ENCODE measurements around the gene LZIC. TPM values are rescaled to one million over a fixed set of nuclear protein-coding genes. Genes with fewer than 3 reads are reported as not detected.

Gene LZIC
- total and polyA plus RNA-seq, 3 donors from 2014 or later = 48.6 to 104 (median 49.4) TPM

DNA sequence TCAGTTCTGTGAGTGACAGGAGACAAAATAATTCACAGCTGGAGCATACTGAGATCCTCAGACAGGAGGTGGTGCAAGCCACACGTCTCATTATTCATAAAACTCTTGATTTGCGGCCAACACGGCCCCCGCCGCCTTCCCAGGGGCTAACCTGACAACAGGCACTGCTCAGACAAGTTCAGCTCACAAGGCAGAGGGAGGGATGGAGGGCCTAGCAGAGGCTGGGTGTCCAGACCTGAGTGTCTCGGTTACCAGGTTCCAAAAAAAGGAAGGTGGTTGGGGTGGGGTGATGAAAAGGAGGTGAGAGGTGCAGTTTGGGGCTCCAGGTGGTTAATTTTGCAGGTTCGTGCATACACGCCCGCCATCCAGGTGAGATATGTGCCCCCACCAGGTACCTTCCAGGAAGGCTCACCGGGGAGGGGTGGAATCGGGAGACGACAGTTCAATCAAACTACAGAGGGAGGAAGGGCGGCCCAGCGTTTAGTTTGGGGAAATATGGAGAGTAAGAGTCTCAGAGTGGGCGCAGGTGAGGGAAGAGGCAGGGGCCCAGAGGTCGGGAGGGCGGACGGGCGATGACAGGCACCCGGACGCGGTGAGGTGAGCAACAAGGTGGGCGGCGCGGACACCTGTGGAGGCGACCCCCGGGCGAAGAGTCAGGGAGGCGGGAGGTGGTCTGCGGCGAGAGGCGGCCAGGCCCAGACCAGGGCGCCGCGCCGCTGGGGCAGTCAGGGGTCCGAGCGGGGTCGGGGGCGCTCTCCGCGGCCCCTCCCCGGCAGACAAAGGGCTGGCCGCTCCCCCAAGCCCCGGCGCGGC is 33.8 kb downstream of the LZIC start:
- peak overlapping the region; percentile 72 to 84 for H3K4me3 ChIP-seq
- DNase-seq = peak; percentile 23
- TF ChIP-seq, protein P1, sequence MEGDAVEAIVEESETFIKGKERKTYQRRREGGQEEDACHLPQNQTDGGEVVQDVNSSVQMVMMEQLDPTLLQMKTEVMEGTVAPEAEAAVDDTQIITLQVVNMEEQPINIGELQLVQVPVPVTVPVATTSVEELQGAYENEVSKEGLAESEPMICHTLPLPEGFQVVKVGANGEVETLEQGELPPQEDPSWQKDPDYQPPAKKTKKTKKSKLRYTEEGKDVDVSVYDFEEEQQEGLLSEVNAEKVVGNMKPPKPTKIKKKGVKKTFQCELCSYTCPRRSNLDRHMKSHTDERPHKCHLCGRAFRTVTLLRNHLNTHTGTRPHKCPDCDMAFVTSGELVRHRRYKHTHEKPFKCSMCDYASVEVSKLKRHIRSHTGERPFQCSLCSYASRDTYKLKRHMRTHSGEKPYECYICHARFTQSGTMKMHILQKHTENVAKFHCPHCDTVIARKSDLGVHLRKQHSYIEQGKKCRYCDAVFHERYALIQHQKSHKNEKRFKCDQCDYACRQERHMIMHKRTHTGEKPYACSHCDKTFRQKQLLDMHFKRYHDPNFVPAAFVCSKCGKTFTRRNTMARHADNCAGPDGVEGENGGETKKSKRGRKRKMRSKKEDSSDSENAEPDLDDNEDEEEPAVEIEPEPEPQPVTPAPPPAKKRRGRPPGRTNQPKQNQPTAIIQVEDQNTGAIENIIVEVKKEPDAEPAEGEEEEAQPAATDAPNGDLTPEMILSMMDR (IDR thresholded peaks at IDR 0.05) = no peak
- no peak for TF ChIP-seq POLR2A (IDR thresholded peaks at IDR 0.05)
- peak overlapping the region; percentile 53 to 55 for H3K27ac ChIP-seq
- peaks cover 13% of the 10 kb centered on the region for H3K4me1 ChIP-seq
- 0% methylated on average over 29 to 32 of the region's 47 CpGs for WGBS, 2 donors
- no peaks in the 10 kb centered on the region for H3K27me3 ChIP-seq
- intact Hi-C loops (cut with DNase I; ENCODE audit: low total_unique reads) = no loop called here
- no peaks in the 10 kb centered on the region for H3K36me3 ChIP-seq (ENCODE audit: low read depth, missing control alignments)
- no peaks in the 10 kb centered on the region for H3K9me3 ChIP-seq

DNA sequence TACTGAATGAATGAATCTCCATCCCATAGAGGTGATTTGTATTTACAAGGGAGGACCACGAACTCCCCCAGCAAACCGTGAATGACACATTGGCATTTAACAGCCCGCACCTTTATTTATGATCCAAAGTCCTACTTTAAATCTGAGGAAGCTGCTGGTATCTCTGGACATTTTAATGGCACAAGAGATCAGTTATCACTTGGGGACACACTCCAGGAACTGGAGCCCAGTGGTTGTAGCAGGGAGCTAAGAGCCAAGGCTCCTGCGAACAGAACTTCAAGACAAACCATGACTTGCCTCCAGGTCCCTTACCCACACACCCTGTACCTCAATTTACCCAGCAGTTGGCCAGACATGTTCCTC is 34.3 kb downstream of the LZIC start:
- DNase-seq = no peak
- H3K4me3 ChIP-seq = peak overlapping the region; percentile 72 to 84
- TF ChIP-seq POLR2A (IDR thresholded peaks at IDR 0.05) = no peak
- TF ChIP-seq, protein P1 (IDR thresholded peaks at IDR 0.05) = no peak
- 39 to 48% methylated on average over 4 of the region's 4 CpGs for WGBS, 2 donors
- H3K9me3 ChIP-seq = no peaks in the 10 kb centered on the region
- intact Hi-C loops (cut with DNase I; ENCODE audit: low total_unique reads) = no loop called here
- H3K27ac ChIP-seq = no peak overlapping the region
- peaks cover 13% of the 10 kb centered on the region for H3K4me1 ChIP-seq
- no peaks in the 10 kb centered on the region for H3K36me3 ChIP-seq (ENCODE audit: low read depth, missing control alignments)
- no peaks in the 10 kb centered on the region for H3K27me3 ChIP-seq

DNA sequence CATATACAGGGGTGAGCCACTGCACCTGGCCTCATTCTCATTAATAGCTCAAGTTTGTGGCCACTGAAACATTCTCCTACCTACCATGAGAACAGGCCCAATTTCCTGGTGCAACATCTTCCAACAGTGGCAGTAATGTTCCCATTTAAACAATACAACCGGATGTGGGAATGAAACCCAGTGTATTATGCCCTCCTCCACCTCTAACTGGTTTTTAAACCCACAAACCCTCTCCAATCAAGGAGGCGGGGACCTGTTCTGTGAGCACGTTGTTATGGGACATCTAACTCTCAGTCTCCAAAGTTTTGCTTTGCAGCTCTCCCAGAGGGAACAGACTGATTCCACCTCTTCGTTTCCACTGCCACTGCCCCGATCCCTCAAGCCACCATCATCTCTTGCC is 35.8 kb downstream of the LZIC start:
- intact Hi-C loops (cut with DNase I; ENCODE audit: low total_unique reads) = no loop called here
- no peak overlapping the region for H3K4me3 ChIP-seq
- no peaks in the 10 kb centered on the region for H3K9me3 ChIP-seq
- no peak overlapping the region for H3K27ac ChIP-seq
- no peaks in the 10 kb centered on the region for H3K27me3 ChIP-seq
- no peaks in the 10 kb centered on the region for H3K36me3 ChIP-seq (ENCODE audit: low read depth, missing control alignments)
- TF ChIP-seq POLR2A (IDR thresholded peaks at IDR 0.05) = no peak
- TF ChIP-seq, protein P1 (IDR thresholded peaks at IDR 0.05) = no peak
- no peak for DNase-seq
- H3K4me1 ChIP-seq = peaks cover 17% of the 10 kb centered on the region
- WGBS, 2 donors = 69 to 76% methylated on average over 5 of the region's 5 CpGs

DNA sequence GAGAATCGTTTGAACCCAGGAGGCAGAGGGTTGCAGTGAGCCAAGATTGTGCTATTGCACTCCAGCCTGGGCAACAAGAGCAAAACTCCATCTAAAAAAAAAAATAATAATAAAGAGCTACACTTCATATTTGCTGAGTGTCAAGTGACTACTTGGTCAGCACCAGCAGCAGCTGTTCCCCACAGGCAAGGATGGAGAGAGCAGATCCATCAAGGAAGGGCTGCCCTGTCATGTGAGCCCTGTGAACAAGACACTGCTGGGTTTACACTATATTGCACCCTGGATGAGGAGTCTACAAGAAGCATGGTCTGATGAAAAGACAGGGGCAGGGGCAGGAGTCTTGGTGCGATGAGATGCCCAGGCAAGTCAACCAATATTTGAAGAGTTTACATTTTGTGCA is 36.7 kb downstream of the LZIC start:
- DNase-seq = no peak
- Histone ChIP-seq H3K4me1 (peaks cover 24% of the 10 kb centered on the region), H3K27me3 (no peaks in the 10 kb centered on the region), H3K27ac (no peak overlapping the region), H3K9me3 (no peaks in the 10 kb centered on the region), H3K4me3 (no peak overlapping the region), H3K36me3 (ENCODE audit: low read depth, missing control alignments) (no peaks in the 10 kb centered on the region)
- 85 to 98% methylated on average over 2 of the region's 2 CpGs for WGBS, 2 donors
- intact Hi-C loops (cut with DNase I; ENCODE audit: low total_unique reads) = no loop called here
- TF ChIP-seq, protein P1 (IDR thresholded peaks at IDR 0.05) = no peak
- TF ChIP-seq POLR2A (IDR thresholded peaks at IDR 0.05) = no peak

DNA sequence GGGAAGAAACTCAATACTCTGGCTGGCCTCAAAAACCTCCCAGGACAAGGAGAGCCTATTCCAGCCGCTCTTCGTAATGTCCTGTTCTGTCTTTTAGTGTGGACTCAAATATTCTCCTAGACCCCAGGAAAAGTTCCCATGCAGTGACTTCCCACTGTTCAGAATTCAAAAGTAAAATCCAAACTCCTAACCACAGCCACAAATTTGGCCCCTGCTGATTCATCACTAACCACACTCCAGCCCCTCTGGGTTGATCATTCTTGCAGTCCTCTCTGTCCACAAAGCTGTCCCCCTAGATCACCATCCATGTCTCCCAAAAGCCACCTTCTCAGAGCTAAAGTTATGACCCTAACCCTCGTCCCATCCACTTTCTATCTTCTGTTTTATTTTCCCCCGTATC is 38.2 kb downstream of the LZIC start:
- 80 to 90% methylated on average over 4 of the region's 4 CpGs for WGBS, 2 donors
- no peak for DNase-seq
- intact Hi-C loops (cut with DNase I; ENCODE audit: low total_unique reads) = no loop called here
- Histone ChIP-seq H3K27ac (no peak overlapping the region), H3K9me3 (no peaks in the 10 kb centered on the region), H3K4me3 (no peak overlapping the region), H3K36me3 (ENCODE audit: low read depth, missing control alignments) (no peaks in the 10 kb centered on the region), H3K4me1 (peaks cover 35% of the 10 kb centered on the region), H3K27me3 (no peaks in the 10 kb centered on the region)
- TF ChIP-seq, protein P1 (IDR thresholded peaks at IDR 0.05) = no peak
- no peak for TF ChIP-seq POLR2A (IDR thresholded peaks at IDR 0.05)

Measured in testis (tissue), 3 donors.